ENCODE measurements around the gene SLC14A1. TPM values are rescaled to one million over a fixed set of nuclear protein-coding genes. Genes with fewer than 3 reads are reported as not detected.

SLC14A1 gene
- polyA plus RNA-seq, 1 experiment = 80.5 TPM

DNA sequence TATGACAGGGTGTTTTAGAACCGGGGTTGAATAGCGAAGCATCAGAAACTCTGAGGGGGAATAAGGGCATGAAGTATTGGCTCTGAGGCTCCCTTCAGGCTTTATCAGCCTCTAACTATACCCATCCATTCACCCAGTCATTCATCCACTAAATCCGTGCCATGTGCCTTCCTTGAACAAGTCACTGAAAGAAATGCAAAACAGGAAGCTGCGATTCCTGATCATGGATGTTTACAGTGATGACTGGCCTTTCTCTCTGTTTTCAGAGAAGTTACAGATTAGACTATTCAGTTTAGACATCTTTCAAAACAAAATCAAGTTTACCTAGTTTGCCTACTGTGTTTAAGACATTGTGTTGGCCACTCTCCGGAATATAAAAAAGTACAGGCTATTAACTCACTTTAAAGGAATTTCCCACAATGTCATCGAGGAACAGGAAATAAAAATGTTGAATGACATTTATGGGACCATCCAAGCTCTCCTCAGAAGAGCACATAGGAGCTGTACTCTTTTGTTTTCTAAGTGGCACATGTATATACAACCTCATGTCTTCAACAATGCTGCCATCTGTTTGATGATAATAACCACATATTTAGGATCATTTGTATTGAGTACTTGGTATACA lies 43.8 kb upstream of the SLC14A1 start:
- Histone ChIP-seq H3K9me3 (ENCODE audit: control insufficient read depth, insufficient read depth, low read length) (no peaks in the 10 kb centered on the region), H3K4me3 (ENCODE audit: low read depth, low read length) (no peak overlapping the region), H3K27me3 (ENCODE audit: control insufficient read depth, insufficient read depth, low read length) (peaks cover 2% of the 10 kb centered on the region), H3K27ac (ENCODE audit: low read depth, low read length) (no peak overlapping the region)
- TF ChIP-seq, protein P1, sequence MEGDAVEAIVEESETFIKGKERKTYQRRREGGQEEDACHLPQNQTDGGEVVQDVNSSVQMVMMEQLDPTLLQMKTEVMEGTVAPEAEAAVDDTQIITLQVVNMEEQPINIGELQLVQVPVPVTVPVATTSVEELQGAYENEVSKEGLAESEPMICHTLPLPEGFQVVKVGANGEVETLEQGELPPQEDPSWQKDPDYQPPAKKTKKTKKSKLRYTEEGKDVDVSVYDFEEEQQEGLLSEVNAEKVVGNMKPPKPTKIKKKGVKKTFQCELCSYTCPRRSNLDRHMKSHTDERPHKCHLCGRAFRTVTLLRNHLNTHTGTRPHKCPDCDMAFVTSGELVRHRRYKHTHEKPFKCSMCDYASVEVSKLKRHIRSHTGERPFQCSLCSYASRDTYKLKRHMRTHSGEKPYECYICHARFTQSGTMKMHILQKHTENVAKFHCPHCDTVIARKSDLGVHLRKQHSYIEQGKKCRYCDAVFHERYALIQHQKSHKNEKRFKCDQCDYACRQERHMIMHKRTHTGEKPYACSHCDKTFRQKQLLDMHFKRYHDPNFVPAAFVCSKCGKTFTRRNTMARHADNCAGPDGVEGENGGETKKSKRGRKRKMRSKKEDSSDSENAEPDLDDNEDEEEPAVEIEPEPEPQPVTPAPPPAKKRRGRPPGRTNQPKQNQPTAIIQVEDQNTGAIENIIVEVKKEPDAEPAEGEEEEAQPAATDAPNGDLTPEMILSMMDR (IDR thresholded peaks at IDR 0.05; ENCODE audit: low read depth, low read length) = no peak
- CTCF ChIA-PET = interaction anchor here (1.4 kb wide), 1 partner anchor 200 kb away, joined by 4 read pairs; no protein-coding TSS in a partner anchor
- no peak for DNase-seq (ENCODE audit: low read depth, low spot score)
- POLR2A ChIA-PET = no interaction called here

DNA sequence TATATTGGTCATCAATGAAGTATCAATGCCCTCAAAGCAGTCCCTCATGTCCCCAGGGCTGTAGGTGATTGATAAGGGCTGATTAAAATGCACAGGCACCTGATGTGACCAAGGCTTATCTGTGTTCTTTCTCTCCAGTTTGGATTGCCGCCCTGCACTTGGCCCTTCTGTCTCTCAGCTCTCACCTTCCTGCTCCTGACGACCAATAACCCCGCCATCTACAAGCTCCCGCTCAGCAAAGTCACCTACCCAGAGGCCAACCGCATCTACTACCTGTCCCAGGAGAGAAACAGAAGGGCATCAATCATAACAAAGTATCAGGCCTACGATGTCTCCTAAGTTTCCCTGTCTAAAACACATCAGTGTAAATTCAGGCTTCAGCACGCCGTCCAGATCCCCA lies 41.8 kb upstream of the SLC14A1 start:
- TF ChIP-seq, protein P1 (IDR thresholded peaks at IDR 0.05; ENCODE audit: low read depth, low read length) = no peak
- CTCF ChIA-PET = interaction anchor here (0.8 to 1.4 kb wide), 2 partner anchors 158 to 392 kb away, joined by 3 to 4 read pairs; no protein-coding TSS in a partner anchor
- H3K4me3 ChIP-seq (ENCODE audit: low read depth, low read length) = no peak overlapping the region
- H3K27me3 ChIP-seq (ENCODE audit: control insufficient read depth, insufficient read depth, low read length) = no peaks in the 10 kb centered on the region
- no peak for DNase-seq (ENCODE audit: low read depth, low spot score)
- H3K27ac ChIP-seq (ENCODE audit: low read depth, low read length) = no peak overlapping the region
- POLR2A ChIA-PET = no interaction called here
- H3K9me3 ChIP-seq (ENCODE audit: control insufficient read depth, insufficient read depth, low read length) = no peaks in the 10 kb centered on the region

DNA sequence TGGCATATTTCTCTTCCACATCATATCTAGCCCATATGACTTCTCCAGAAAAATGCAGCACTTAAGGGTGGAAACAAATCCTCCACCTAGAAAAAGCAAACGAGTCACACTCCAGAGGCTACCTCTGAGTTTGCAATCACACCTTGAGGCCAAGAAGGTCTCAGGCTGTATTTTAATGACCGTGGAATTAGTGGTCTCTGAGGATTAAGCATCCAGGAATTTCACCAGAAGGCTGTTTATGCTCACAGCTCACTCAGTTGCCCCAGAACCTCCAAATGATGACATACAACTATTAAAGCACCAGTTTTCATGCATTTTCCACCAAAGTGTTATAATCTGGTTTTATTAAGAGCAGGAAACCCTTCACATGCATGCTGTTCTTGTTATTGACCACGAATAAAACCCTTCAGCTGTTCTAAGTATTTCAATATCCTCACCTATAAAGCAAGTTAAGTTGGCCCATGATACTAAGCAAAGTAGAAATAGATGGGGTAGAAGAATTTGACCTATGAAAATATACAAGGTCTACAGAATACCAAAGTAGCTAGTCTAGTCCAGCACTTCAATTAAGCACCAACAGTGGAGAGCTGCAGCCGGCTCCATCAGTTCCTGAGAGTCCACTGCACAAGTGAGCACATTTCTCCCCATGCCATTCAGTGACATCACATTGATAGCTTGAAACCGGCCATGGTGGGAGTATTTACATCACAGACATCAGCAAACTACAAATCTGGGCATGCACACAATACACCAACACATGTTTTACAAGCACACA lies 39.5 kb upstream of the SLC14A1 start:
- DNase-seq (ENCODE audit: low read depth, low spot score) = no peak
- no peaks in the 10 kb centered on the region for H3K27me3 ChIP-seq (ENCODE audit: control insufficient read depth, insufficient read depth, low read length)
- no peaks in the 10 kb centered on the region for H3K9me3 ChIP-seq (ENCODE audit: control insufficient read depth, insufficient read depth, low read length)
- TF ChIP-seq, protein P1 (IDR thresholded peaks at IDR 0.05; ENCODE audit: low read depth, low read length) = no peak
- CTCF ChIA-PET = interaction anchor here (1.0 to 2.4 kb wide), 3 partner anchors 155 to 197 kb away, joined by 3 to 12 read pairs (median 8); no protein-coding TSS in a partner anchor
- no peak overlapping the region for H3K4me3 ChIP-seq (ENCODE audit: low read depth, low read length)
- H3K27ac ChIP-seq (ENCODE audit: low read depth, low read length) = peak overlapping the region; percentile 32
- POLR2A ChIA-PET = interaction anchor here (0.6 kb wide), 2 partner anchors 117 to 119 kb away, joined by 3 read pairs; no protein-coding TSS in a partner anchor

DNA sequence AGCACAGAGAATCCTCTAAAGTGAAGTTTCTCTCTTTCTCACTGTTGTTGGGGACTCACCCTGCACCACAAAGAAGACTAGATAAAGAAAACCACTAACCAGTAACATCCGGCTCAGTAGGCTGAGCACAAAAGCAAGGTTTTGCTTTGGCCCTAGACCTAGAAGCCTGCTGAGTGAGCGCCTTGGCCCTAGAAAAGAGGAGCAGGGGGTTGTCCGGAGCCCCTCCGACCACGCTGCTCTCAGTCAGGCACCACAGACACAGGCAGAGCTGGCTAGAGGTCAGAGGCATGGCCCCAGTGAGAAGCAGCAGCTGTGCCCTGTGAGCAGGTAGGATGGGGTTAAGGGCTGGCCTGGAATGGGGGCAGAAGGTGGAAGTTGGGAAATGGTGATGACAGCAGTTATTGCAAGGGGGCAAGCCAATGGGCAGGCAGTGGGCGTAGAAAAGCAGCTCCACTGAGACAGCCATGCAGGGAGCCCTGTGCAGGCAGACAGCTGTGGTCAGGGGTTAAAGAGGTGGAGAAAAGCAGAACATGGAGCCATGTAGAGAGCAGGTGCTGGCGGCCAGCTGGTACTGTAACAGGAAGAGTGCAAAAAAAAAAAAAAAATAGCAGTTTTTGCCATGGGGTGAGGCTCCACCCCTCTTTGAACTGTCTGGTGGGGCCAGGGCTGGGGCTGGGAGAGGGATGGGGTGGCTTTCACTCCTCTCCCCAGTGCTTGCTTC lies 36.9 kb upstream of the SLC14A1 start:
- Histone ChIP-seq H3K4me3 (ENCODE audit: low read depth, low read length) (no peak overlapping the region), H3K9me3 (ENCODE audit: control insufficient read depth, insufficient read depth, low read length) (no peaks in the 10 kb centered on the region), H3K27ac (ENCODE audit: low read depth, low read length) (no peak overlapping the region), H3K27me3 (ENCODE audit: control insufficient read depth, insufficient read depth, low read length) (no peaks in the 10 kb centered on the region)
- no peak for DNase-seq (ENCODE audit: low read depth, low spot score)
- POLR2A ChIA-PET = interaction anchor here (0.5 to 1.1 kb wide), 2 partner anchors 22 to 44 kb away, joined by 3 to 5 read pairs; no protein-coding TSS in a partner anchor
- TF ChIP-seq, protein P1 (IDR thresholded peaks at IDR 0.05; ENCODE audit: low read depth, low read length) = no peak
- CTCF ChIA-PET = interaction anchor here (1.5 to 9.6 kb wide), 4 partner anchors 22 to 193 kb away, joined by 5 to 110 read pairs (median 22); no protein-coding TSS in a partner anchor
